Measurements from ENCODE around the gene GPR137C. TPM values are rescaled to one million over a fixed set of nuclear protein-coding genes. Genes with fewer than 3 reads are reported as not detected.

The GPR137C gene
- 0.32 and 0.47 TPM in 2 replicates for total RNA-seq

- intact Hi-C loops (cut with micrococcal nuclease) = loop anchor here (1.0 to 10.0 kb wide), 22 partner anchors 21 to 1890 kb away; partner anchors contain the start of genes CNIH1, FERMT2, FRMD6 and GNG2
Measured at GRCh38 chr14:52552063-52552988, at the start of gene GPR137C, which contains the start of gene TXNDC16. Gene GPR137C, plus strand, starts transcription at chr14:52552836. Its CDS starts 312 bp downstream, at chr14:52553148. Gene TXNDC16, minus strand, starts transcription at chr14:52552505. Its CDS starts 8,948 bp downstream, at chr14:52543557.

GRCh38 chr14:52513249-52513648, 39.4 kb upstream of the GPR137C start:
- intact Hi-C loops (cut with micrococcal nuclease) = no loop called here

- intact Hi-C loops (cut with micrococcal nuclease) = no loop called here
Measured at GRCh38 chr14:52514046-52514811, 38.4 kb upstream of the GPR137C start.

GRCh38 chr14:52522033-52522432, 30.6 kb upstream of the GPR137C start:
- intact Hi-C loops (cut with micrococcal nuclease) = no loop called here

- intact Hi-C loops (cut with micrococcal nuclease) = no loop called here
Measured at GRCh38 chr14:52522581-52523345, 29.9 kb upstream of the GPR137C start.

- intact Hi-C loops (cut with micrococcal nuclease) = loop anchor here (2.0 kb wide), 1 partner anchor 228 kb away; no protein-coding TSS in a partner anchor
Measured at GRCh38 chr14:52527052-52527451, 25.6 kb upstream of the GPR137C start.

GRCh38 chr14:52531481-52531880, 21.2 kb upstream of the GPR137C start:
- intact Hi-C loops (cut with micrococcal nuclease) = loop anchor here (1.0 to 5.0 kb wide), 3 partner anchors 21 to 787 kb away; partner anchors contain the start of genes GPR137C and TXNDC16

GRCh38 chr14:52536269-52536668, 16.4 kb upstream of the GPR137C start:
- intact Hi-C loops (cut with micrococcal nuclease) = no loop called here

- intact Hi-C loops (cut with micrococcal nuclease) = no loop called here
Measured at GRCh38 chr14:52538623-52539022, 14.0 kb upstream of the GPR137C start.

GRCh38 chr14:52545584-52546317, 6.9 kb upstream of the GPR137C start:
- intact Hi-C loops (cut with micrococcal nuclease) = no loop called here

- intact Hi-C loops (cut with micrococcal nuclease) = no loop called here
Measured at GRCh38 chr14:52546318-52546670, 6.3 kb upstream of the GPR137C start.

- intact Hi-C loops (cut with micrococcal nuclease) = no loop called here
Measured at GRCh38 chr14:52547027-52547426, 5.6 kb upstream of the GPR137C start.

- intact Hi-C loops (cut with micrococcal nuclease) = no loop called here
Measured at GRCh38 chr14:52547526-52547925, 5.1 kb upstream of the GPR137C start.

- intact Hi-C loops (cut with micrococcal nuclease) = loop anchor here (5.0 to 10.0 kb wide), 9 partner anchors 102 to 1892 kb away; partner anchors contain the start of genes CNIH1, FERMT2, FRMD6 and TRIM9
Measured at GRCh38 chr14:52550661-52551060, 2.0 kb upstream of the GPR137C start.

GRCh38 chr14:52551205-52551604, 1.4 kb upstream of the GPR137C start:
- intact Hi-C loops (cut with micrococcal nuclease) = loop anchor here (5.0 to 10.0 kb wide), 9 partner anchors 101 to 1891 kb away; partner anchors contain the start of genes CNIH1, FERMT2, FRMD6 and TRIM9

GRCh38 chr14:52551696-52552062, 957 bp upstream of the GPR137C start:
- intact Hi-C loops (cut with micrococcal nuclease) = loop anchor here (1.0 to 10.0 kb wide), 22 partner anchors 20 to 1891 kb away; partner anchors contain the start of genes CNIH1, FERMT2, FRMD6 and GNG2

- intact Hi-C loops (cut with micrococcal nuclease) = loop anchor here (2.0 to 10.0 kb wide), 10 partner anchors 99 to 1889 kb away; partner anchors contain the start of genes CNIH1, FERMT2, FRMD6 and GNG2
Measured at GRCh38 chr14:52553002-52553670, 500 bp downstream of the GPR137C start.

GRCh38 chr14:52553671-52554575, 1.3 kb downstream of the GPR137C start:
- intact Hi-C loops (cut with micrococcal nuclease) = loop anchor here (2.0 to 10.0 kb wide), 10 partner anchors 98 to 1888 kb away; partner anchors contain the start of genes CNIH1, FERMT2, FRMD6 and GNG2

Measured in T-helper 1 cell treated with Interleukin-12 subunit alpha and Interleukin-12 subunit beta and Interleukin-4 antibody, amounts not matched to agents 30 ng/mL and 1 ng/mL, for 36 hours (primary cell).